H1 (cell line): ENCODE data around the gene IQCH. TPM values are rescaled to one million over a fixed set of nuclear protein-coding genes. Genes with fewer than 3 reads are reported as not detected.

ENCODE experiments used
- HDAC6 ChIP-seq: IDR thresholded peaks from one replicate; pipeline ENCODE4 v1.7.1; 2012; ENCODE audit warnings: low read depth, mild to moderate bottlenecking, inconsistent platforms, low read length, moderate library complexity
- RBBP5 ChIP-seq: IDR thresholded peaks from 2 replicates; pipeline ENCODE4 v1.7.1; 2012; ENCODE audit warnings: low read depth, mild to moderate bottlenecking, inconsistent platforms, low read length, moderate library complexity, borderline replicate concordance
- polyA plus RNA-seq, 7 experiments: library from polyadenylated mRNA; depleted of rRNA in 3 of 7; stranded (reverse) in 5 of 7; unstranded in 2 of 7; fragments of >200 nt in 5 of 7; fragments of 200-250 nt in 2 of 7; gene quantifications; 1 replicate in 5 of 7; 2 replicates in 1 of 7; 4 replicates in 1 of 7; pipeline versions ENCODE4 v1.2.1 to v1.2.3, GENCODE V29; 2011 to 2013; ENCODE audit warnings: missing spikeins in 2 of 7, mixed read lengths in 2 of 7
- total RNA-seq: library from RNA; stranded (reverse); fragmentation: NEBNext Ultra II Directional; extraction: Animal tissue kit (Norgen Biotek cat#: 25700); gene quantifications from 2 replicates; pipeline ENCODE4 v1.2.1, GENCODE V29; 2021
- TF ChIP-seq, protein P1 (sequence below): IDR thresholded peaks from 2 replicates; pipeline ENCODE4 v1.6.1; 2012; ENCODE audit warnings: inconsistent platforms

The IQCH gene
- total and polyA plus RNA-seq, 2 of the 8 experiments (the other 6 are each of a cell fraction or from before 2014, with no cell fraction given), result 0.60 to 1.9 TPM

DNA sequence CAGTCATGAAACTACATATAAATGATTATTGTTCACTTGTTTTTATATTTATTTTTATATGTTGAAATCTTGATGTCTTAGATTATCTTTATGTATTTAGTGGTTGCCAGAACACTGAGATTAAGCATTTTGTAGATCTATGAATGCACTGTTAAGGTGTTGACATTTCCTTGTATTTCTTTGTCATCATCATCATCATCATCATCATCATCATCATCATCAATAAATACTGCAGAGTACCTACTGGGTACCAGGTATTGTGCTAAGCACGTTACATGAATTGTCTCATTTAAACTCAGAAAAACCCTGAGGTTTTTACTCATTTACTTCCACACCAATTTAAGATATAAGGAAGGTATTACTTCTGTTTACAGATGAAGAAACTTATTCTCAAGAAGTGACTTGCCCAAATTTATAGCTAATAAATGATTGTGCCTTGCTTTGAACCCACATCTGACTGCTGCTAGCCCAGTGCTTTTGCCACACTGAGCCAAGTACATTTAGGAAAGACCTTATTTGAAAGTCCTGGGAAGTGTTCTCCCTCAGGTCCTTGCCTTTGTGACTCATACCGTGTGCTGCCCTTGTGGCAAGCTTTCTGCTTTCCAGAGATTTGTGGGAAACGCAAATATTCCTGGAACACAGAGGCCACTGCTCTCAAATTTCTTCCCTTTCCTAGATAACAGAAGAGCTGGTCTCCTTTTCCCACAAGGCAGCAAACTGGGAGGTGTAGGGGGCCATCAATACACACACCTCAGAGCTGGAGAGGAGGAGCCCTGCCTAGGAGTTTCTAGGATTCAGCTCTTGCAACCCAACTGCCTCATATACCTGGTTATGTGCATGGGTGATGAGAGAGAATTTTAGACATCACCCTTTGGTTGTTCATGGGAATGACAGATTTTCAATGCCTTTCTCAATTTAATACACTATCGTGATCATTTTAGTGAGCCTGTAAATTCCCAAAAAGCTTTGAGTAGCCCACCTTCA is 150.9 kb downstream of the IQCH start (continued):
- TF ChIP-seq, protein P1, sequence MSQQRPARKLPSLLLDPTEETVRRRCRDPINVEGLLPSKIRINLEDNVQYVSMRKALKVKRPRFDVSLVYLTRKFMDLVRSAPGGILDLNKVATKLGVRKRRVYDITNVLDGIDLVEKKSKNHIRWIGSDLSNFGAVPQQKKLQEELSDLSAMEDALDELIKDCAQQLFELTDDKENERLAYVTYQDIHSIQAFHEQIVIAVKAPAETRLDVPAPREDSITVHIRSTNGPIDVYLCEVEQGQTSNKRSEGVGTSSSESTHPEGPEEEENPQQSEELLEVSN, result no peak
- TF ChIP-seq RBBP5, result no peak
- TF ChIP-seq HDAC6, result no peak
